HEK293 (cell line): ENCODE results near the gene SYNE2.

Source experiments
- CTCF ChIA-PET: fragments of 350-600 bp; formaldehyde crosslinking; extraction: SDS; loops from one replicate; lab custom pipeline; 2021; ENCODE audit warnings: antibody characterized with exemption; lab: Yijun Ruan, JAX
- POLR2A ChIA-PET: fragments of 300-600 bp; formaldehyde crosslinking; extraction: SDS; loops from one replicate; lab custom pipeline; 2020; ENCODE audit warnings: antibody characterized with exemption, inconsistent platforms; lab: Yijun Ruan, JAX
- H3K27ac ChIP-seq: fragments of 200-500 bp; sonication (Bioruptor generic); 2 replicates; pipeline ENCODE4 v1.5.1; 2014; ENCODE audit warnings: low read depth, low read length, control low read depth, inconsistent platforms; ENCODE audit errors: extremely low read depth
- H3K36me3 ChIP-seq, 2 experiments: fragments of 200-500 bp in 1 of 2; sonication (Bioruptor generic) in 1 of 2; 1 replicate in 1 of 2; 2 replicates in 1 of 2; pipeline ENCODE4 v1.5.1; 2014 to 2017; ENCODE audit warnings: inconsistent platforms in 2 of 2, low read length in 2 of 2; ENCODE audit not compliant: control insufficient read depth in 2 of 2, insufficient read depth in 1 of 2
- H3K4me1 ChIP-seq: fragments of 200-500 bp; sonication (Bioruptor generic); 2 replicates; pipeline ENCODE4 v1.5.1; 2014; ENCODE audit warnings: mild to moderate bottlenecking, low read length, inconsistent platforms; ENCODE audit not compliant: control insufficient read depth, insufficient read depth
- H3K4me3 ChIP-seq: 2 replicates; pipeline ENCODE4 v1.5.1; 2011; ENCODE audit warnings: low read depth, mild to moderate bottlenecking, control low read depth, low read length, moderate library complexity
- H3K9me3 ChIP-seq: fragments of 200-500 bp; sonication (Bioruptor generic); 2 replicates; pipeline ENCODE4 v1.5.1; 2014; ENCODE audit warnings: low read depth, low read length, inconsistent platforms; ENCODE audit not compliant: control insufficient read depth, insufficient read depth
- AEBP2 ChIP-seq: fragments of 450-650 bp; formaldehyde crosslinking; IDR thresholded peaks from 2 replicates; pipeline ENCODE4 v1.5.1; 2016; ENCODE audit warnings: missing biosample characterization, missing genetic modification characterization, borderline replicate concordance
- BCL11B ChIP-seq: fragments of 450-650 bp; formaldehyde crosslinking; IDR thresholded peaks from 2 replicates; pipeline ENCODE4 v1.5.1; 2016; ENCODE audit warnings: low read depth, missing biosample characterization, missing genetic modification characterization
- MEIS1 ChIP-seq: sonication (generic); formaldehyde crosslinking; IDR thresholded peaks from 2 replicates; pipeline ENCODE4 v1.8.1; 2022; ENCODE audit warnings: missing genetic modification reagents, mild to moderate bottlenecking, borderline replicate concordance
- ZBTB21 ChIP-seq: fragments of 450-650 bp; formaldehyde crosslinking; IDR thresholded peaks from 2 replicates; pipeline ENCODE4 v1.5.1; 2017; ENCODE audit warnings: missing biosample characterization, missing genetic modification characterization
- ZBTB48 ChIP-seq: fragments of 450-650 bp; formaldehyde crosslinking; IDR thresholded peaks from 2 replicates; pipeline ENCODE4 v1.5.1; 2016; ENCODE audit warnings: missing biosample characterization, missing genetic modification characterization
- ZBTB8A ChIP-seq: fragments of 450-650 bp; formaldehyde crosslinking; IDR thresholded peaks from 2 replicates; pipeline ENCODE4 v1.5.1; 2016; ENCODE audit warnings: missing biosample characterization, missing genetic modification characterization
- ZFP3 ChIP-seq: fragments of 450-650 bp; formaldehyde crosslinking; IDR thresholded peaks from 2 replicates; pipeline ENCODE4 v1.5.1; 2016; ENCODE audit warnings: low read depth, missing biosample characterization, missing genetic modification characterization
- ZIC2 ChIP-seq: fragments of 450-650 bp; formaldehyde crosslinking; IDR thresholded peaks from 2 replicates; pipeline ENCODE4 v1.5.1; 2016; ENCODE audit warnings: missing biosample characterization, missing genetic modification characterization
- ZNF18 ChIP-seq: fragments of 450-650 bp; formaldehyde crosslinking; IDR thresholded peaks from 2 replicates; pipeline ENCODE4 v1.5.1; 2016; ENCODE audit warnings: missing biosample characterization, missing genetic modification characterization
- ZNF184 ChIP-seq: fragments of 450-650 bp; IDR thresholded peaks from 2 replicates; pipeline ENCODE4 v1.5.1; 2018; ENCODE audit warnings: missing biosample characterization, mild to moderate bottlenecking, missing genetic modification characterization
- ZNF2 ChIP-seq: fragments of 450-650 bp; formaldehyde crosslinking; IDR thresholded peaks from 2 replicates; pipeline ENCODE4 v1.5.1; 2016; ENCODE audit warnings: missing biosample characterization, missing genetic modification characterization
- ZNF354C ChIP-seq: fragments of 450-650 bp; formaldehyde crosslinking; IDR thresholded peaks from 2 replicates; pipeline ENCODE4 v1.5.1; 2016; ENCODE audit warnings: missing biosample characterization, missing genetic modification characterization, low read depth, borderline replicate concordance
- ZNF513 ChIP-seq: fragments of 450-650 bp; IDR thresholded peaks from 2 replicates; pipeline ENCODE4 v1.5.1; 2018; ENCODE audit warnings: missing biosample characterization, missing genetic modification characterization
- ZNF555 ChIP-seq: fragments of 450-650 bp; formaldehyde crosslinking; conservative IDR thresholded peaks from 2 replicates; pipeline ENCODE4 v1.5.1; 2017; ENCODE audit warnings: missing biosample characterization, mild to moderate bottlenecking, missing genetic modification characterization, inconsistent platforms
- ZNF600 ChIP-seq: fragments of 450-650 bp; formaldehyde crosslinking; IDR thresholded peaks from 2 replicates; pipeline ENCODE4 v1.5.1; 2016; ENCODE audit warnings: missing biosample characterization, missing genetic modification characterization
- ZSCAN16 ChIP-seq: fragments of 450-650 bp; formaldehyde crosslinking; IDR thresholded peaks from 2 replicates; pipeline ENCODE4 v1.5.1; 2016; ENCODE audit warnings: missing biosample characterization, missing genetic modification characterization
- TF ChIP-seq, protein P1 (sequence below): fragments of 450-650 bp; formaldehyde crosslinking; IDR thresholded peaks from 2 replicates; pipeline ENCODE4 v1.5.1; 2016; ENCODE audit warnings: missing biosample characterization, missing genetic modification characterization
- TF ChIP-seq, protein P2 (sequence below): fragments of 450-650 bp; formaldehyde crosslinking; IDR thresholded peaks from 2 replicates; pipeline ENCODE4 v1.5.1; 2016; ENCODE audit warnings: missing biosample characterization, missing genetic modification characterization, borderline replicate concordance
- TF ChIP-seq, protein P3 (sequence below): fragments of 450-650 bp; formaldehyde crosslinking; IDR thresholded peaks from 2 replicates; pipeline ENCODE4 v1.5.1; 2016; ENCODE audit warnings: missing biosample characterization, missing genetic modification characterization

SYNE2 gene

DNA sequence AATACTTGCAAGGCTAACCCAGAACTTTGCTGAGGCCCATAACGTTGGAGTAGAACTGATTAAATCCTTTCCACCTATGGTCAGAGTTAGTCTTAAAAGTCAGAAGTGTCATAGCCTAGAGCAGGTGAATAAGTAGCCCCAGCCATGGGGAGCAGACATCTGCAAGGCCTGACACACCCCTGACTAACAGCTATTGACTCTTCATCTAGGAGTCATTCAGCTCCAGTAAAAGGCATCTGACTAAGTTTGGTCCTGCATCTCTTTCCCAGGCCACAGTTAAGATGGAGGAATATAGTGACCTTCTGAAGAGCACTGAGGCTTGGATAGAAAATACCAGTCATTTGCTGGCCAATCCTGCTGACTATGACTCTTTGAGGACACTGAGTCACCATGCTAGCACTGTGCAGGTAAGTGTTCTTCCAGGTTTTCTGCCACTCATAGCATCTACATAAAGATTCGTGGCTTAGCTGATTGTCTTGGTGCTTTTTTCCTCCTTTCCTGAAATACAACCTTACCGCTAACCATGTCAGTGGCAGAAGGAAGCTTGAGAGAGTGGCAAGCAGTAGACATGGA, 228.5 kb downstream of the SYNE2 start:
- no peak overlapping the region for H3K4me3 ChIP-seq
- H3K9me3 ChIP-seq, result no peaks in the 10 kb centered on the region
- ChIA-PET CTCF (no interaction called here), POLR2A (no interaction called here)
- no peak overlapping the region for H3K27ac ChIP-seq
- H3K4me1 ChIP-seq, result no peaks in the 10 kb centered on the region
- peaks cover 11 to 34% of the 10 kb centered on the region in 2 experiments for H3K36me3 ChIP-seq
- TF ChIP-seq ZNF513 (tag by site-specific recombination) (no peak), ZNF600 (tag by site-specific recombination) (no peak), MEIS1 (CRISPR knock-in tag) (no peak), ZSCAN16 (tag by site-specific recombination) (no peak), ZNF184 (tag by site-specific recombination) (no peak), AEBP2 (no peak), ZBTB21 (tag by site-specific recombination) (no peak), ZIC2 (tag by site-specific recombination) (no peak), ZBTB48 (tag by site-specific recombination) (no peak), ZFP3 (no peak), ZNF555 (tag by site-specific recombination) (no peak), BCL11B (tag by site-specific recombination) (no peak), ZNF354C (tag by site-specific recombination) (no peak), ZNF18 (no peak), ZBTB8A (tag by site-specific recombination) (no peak)
- TF ChIP-seq, protein P1, sequence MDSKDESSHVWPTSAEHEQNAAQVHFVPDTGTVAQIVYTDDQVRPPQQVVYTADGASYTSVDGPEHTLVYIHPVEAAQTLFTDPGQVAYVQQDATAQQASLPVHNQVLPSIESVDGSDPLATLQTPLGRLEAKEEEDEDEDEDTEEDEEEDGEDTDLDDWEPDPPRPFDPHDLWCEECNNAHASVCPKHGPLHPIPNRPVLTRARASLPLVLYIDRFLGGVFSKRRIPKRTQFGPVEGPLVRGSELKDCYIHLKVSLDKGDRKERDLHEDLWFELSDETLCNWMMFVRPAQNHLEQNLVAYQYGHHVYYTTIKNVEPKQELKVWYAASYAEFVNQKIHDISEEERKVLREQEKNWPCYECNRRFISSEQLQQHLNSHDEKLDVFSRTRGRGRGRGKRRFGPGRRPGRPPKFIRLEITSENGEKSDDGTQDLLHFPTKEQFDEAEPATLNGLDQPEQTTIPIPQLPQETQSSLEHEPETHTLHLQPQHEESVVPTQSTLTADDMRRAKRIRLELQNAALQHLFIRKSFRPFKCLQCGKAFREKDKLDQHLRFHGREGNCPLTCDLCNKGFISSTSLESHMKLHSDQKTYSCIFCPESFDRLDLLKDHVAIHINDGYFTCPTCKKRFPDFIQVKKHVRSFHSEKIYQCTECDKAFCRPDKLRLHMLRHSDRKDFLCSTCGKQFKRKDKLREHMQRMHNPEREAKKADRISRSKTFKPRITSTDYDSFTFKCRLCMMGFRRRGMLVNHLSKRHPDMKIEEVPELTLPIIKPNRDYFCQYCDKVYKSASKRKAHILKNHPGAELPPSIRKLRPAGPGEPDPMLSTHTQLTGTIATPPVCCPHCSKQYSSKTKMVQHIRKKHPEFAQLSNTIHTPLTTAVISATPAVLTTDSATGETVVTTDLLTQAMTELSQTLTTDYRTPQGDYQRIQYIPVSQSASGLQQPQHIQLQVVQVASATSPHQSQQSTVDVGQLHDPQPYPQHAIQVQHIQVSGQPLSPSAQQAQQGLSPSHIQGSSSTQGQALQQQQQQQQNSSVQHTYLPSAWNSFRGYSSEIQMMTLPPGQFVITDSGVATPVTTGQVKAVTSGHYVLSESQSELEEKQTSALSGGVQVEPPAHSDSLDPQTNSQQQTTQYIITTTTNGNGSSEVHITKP, result no peak

- CTCF ChIA-PET, result interaction anchor here (0.9 kb wide), 1 partner anchor 212 kb away, joined by 4 read pairs; no protein-coding TSS in a partner anchor
- POLR2A ChIA-PET, result no interaction called here
- Histone ChIP-seq H3K36me3 (peaks cover 11 to 34% of the 10 kb centered on the region in 2 experiments), H3K4me1 (no peaks in the 10 kb centered on the region), H3K9me3 (no peaks in the 10 kb centered on the region), H3K27ac (no peak overlapping the region), H3K4me3 (no peak overlapping the region)
- TF ChIP-seq, protein P2, sequence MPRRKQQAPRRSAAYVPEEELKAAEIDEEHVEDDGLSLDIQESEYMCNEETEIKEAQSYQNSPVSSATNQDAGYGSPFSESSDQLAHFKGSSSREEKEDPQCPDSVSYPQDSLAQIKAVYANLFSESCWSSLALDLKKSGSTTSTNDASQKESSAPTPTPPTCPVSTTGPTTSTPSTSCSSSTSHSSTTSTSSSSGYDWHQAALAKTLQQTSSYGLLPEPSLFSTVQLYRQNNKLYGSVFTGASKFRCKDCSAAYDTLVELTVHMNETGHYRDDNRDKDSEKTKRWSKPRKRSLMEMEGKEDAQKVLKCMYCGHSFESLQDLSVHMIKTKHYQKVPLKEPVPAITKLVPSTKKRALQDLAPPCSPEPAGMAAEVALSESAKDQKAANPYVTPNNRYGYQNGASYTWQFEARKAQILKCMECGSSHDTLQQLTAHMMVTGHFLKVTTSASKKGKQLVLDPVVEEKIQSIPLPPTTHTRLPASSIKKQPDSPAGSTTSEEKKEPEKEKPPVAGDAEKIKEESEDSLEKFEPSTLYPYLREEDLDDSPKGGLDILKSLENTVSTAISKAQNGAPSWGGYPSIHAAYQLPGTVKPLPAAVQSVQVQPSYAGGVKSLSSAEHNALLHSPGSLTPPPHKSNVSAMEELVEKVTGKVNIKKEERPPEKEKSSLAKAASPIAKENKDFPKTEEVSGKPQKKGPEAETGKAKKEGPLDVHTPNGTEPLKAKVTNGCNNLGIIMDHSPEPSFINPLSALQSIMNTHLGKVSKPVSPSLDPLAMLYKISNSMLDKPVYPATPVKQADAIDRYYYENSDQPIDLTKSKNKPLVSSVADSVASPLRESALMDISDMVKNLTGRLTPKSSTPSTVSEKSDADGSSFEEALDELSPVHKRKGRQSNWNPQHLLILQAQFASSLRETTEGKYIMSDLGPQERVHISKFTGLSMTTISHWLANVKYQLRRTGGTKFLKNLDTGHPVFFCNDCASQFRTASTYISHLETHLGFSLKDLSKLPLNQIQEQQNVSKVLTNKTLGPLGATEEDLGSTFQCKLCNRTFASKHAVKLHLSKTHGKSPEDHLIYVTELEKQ, result no peak
- TF ChIP-seq, protein P3, sequence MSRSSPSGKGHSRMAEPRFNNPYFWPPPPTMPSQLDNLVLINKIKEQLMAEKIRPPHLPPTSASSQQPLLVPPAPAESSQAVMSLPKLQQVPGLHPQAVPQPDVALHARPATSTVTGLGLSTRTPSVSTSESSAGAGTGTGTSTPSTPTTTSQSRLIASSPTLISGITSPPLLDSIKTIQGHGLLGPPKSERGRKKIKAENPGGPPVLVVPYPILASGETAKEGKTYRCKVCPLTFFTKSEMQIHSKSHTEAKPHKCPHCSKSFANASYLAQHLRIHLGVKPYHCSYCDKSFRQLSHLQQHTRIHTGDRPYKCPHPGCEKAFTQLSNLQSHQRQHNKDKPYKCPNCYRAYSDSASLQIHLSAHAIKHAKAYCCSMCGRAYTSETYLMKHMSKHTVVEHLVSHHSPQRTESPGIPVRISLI (tag by site-specific recombination), result 0 out of 2 replicates have a peak, but pooled peaks have one; percentile 48
- TF ChIP-seq ZNF2 (tag by site-specific recombination) (no peak), ZNF184 (tag by site-specific recombination) (no peak), ZNF354C (tag by site-specific recombination) (no peak)
Measured at GRCh38 chr14:64082837-64083236, 230.0 kb downstream of the SYNE2 start.
